Neural progenitor cell (in vitro differentiated cells): ENCODE results near the gene CHTOP.

Source experiments
- CTCF ChIP-seq: fragments of 200-600 bp; sonication (generic); IDR thresholded peaks from 2 replicates; pipeline ENCODE4 v1.5.1; 2017; ENCODE audit warnings: antibody characterized with exemption, mild to moderate bottlenecking
- EZH2 ChIP-seq: fragments of 200-600 bp; sonication (generic); IDR thresholded peaks from 2 replicates; pipeline ENCODE4 v1.6.1; 2017; ENCODE audit warnings: antibody characterized with exemption, mild to moderate bottlenecking, moderate library complexity
- EZH2phosphoT487 ChIP-seq: fragments of 200-600 bp; sonication (generic); IDR thresholded peaks from 2 replicates; pipeline ENCODE4 v1.6.1; 2017; ENCODE audit warnings: antibody characterized with exemption

GRCh38 chr1:153629343-153629665 lies 4.6 kb upstream of the CHTOP start:
- TF ChIP-seq EZH2phosphoT487 (no peak), EZH2 (no peak), CTCF (no peak)
